ENCODE data around the gene GABRG3. TPM values are rescaled to one million over a fixed set of nuclear protein-coding genes. Genes with fewer than 3 reads are reported as not detected.

Gene GABRG3
- not detected in 2 replicates for total RNA-seq

GRCh38 chr15:26970712-26971210 lies at the start of gene GABRG3:
GABRG3 (plus strand) TSS chr15:26971181.

Other genes with a start within 250 kb of the GABRG3 start
- gene GABRB3, start 198.1 kb upstream of the GABRG3 start, total RNA-seq = 1.2 and 2.7 TPM in 2 replicates
- gene GABRA5, start 104.1 kb upstream of the GABRG3 start, total RNA-seq = 0.50 TPM in 1 of 2 replicates, not detected in the other